IMR-90 (cell line): ENCODE results near the gene KDR. TPM values are rescaled to one million over a fixed set of nuclear protein-coding genes. Genes with fewer than 3 reads are reported as not detected.
A peak's percentile ranks its signal among the peaks of the same experiment; 100 is the strongest.

Experiments used
- ATAC-seq: fragments of 200-7000 bp; cut with Tn5 transposase; 2 replicates; pipeline ENCODE4 v1.9.1; 2020; ENCODE audit warnings: low read depth, mild to moderate bottlenecking, moderate library complexity
- BruUV-seq: library from RNA; stranded (reverse); fragments of 400-500 nt; replicated peaks from 2 replicates; lab custom pipeline; 2021; lab: Mats Ljungman, UMichigan
- CTCF ChIA-PET: fragments of 300-600 bp; formaldehyde crosslinking; extraction: SDS; loops from one replicate; lab custom pipeline; 2021; ENCODE audit warnings: antibody characterized with exemption; lab: Yijun Ruan, JAX
- POLR2A ChIA-PET: fragments of 300-600 bp; sonication (Branson Sonifier 250); formaldehyde crosslinking; loops from one replicate; lab custom pipeline; 2022; ENCODE audit warnings: antibody characterized with exemption; ENCODE audit not compliant: unreplicated experiment; lab: Charles Lee
- DNase-seq: peaks from one replicate; pipeline ENCODE4 v3.0.0; 2013
- H2AFZ ChIP-seq: replicated peaks from 2 replicates; pipeline ENCODE3; 2013; ENCODE audit warnings: low read length, mild to moderate bottlenecking; ENCODE audit not compliant: poor library complexity
- H2AK5ac ChIP-seq: 2 replicates; pipeline ENCODE4 v1.6.1; 2013; ENCODE audit warnings: low read depth, low read length, inconsistent platforms
- H2AK9ac ChIP-seq: replicated peaks from 2 replicates; pipeline ENCODE3; 2013; ENCODE audit warnings: mild to moderate bottlenecking, low read depth, low read length, moderate library complexity; ENCODE audit not compliant: poor library complexity
- H2BK120ac ChIP-seq: 2 replicates; pipeline ENCODE4 v1.6.1; 2013; ENCODE audit warnings: low read depth, low read length, inconsistent platforms
- H2BK15ac ChIP-seq: 3 replicates; pipeline ENCODE4 v1.6.1; 2013; ENCODE audit warnings: low read depth, low read length, inconsistent platforms
- H2BK20ac ChIP-seq: 2 replicates; pipeline ENCODE4 v1.6.1; 2013; ENCODE audit warnings: low read depth, mild to moderate bottlenecking, inconsistent platforms, low read length, moderate library complexity
- H2BK5ac ChIP-seq: 2 replicates; pipeline ENCODE4 v1.6.1; 2013; ENCODE audit warnings: mild to moderate bottlenecking, low read depth, low read length, inconsistent platforms; ENCODE audit not compliant: poor library complexity, severe bottlenecking
- H3K14ac ChIP-seq: replicated peaks from 2 replicates; pipeline ENCODE4 v1.6.1; 2013; ENCODE audit warnings: low read depth, low read length, inconsistent platforms
- H3K18ac ChIP-seq: 2 replicates; pipeline ENCODE4 v1.6.1; 2013; ENCODE audit warnings: low read depth, low read length, control low read depth
- H3K23ac ChIP-seq: 2 replicates; pipeline ENCODE4 v1.6.1; 2013; ENCODE audit warnings: low read depth, low read length, inconsistent platforms
- H3K27ac ChIP-seq: 2 replicates; pipeline ENCODE4 v1.5.1; 2013; ENCODE audit warnings: mild to moderate bottlenecking, control low read depth, low read length; ENCODE audit not compliant: insufficient read depth
- H3K27me3 ChIP-seq: 2 replicates; pipeline ENCODE4 v1.6.1; 2013; ENCODE audit warnings: low read length; ENCODE audit not compliant: control insufficient read depth, insufficient read depth
- H3K36me3 ChIP-seq: 2 replicates; pipeline ENCODE4 v1.6.1; 2013; ENCODE audit warnings: low read length, mixed read lengths; ENCODE audit not compliant: control insufficient read depth, insufficient read depth
- H3K4ac ChIP-seq: 2 replicates; pipeline ENCODE4 v1.6.1; 2013; ENCODE audit warnings: low read depth, low read length, inconsistent platforms
- H3K4me1 ChIP-seq: 2 replicates; pipeline ENCODE4 v1.6.1; 2013; ENCODE audit warnings: low read length, mixed read lengths; ENCODE audit not compliant: control insufficient read depth, insufficient read depth
- H3K4me2 ChIP-seq: 2 replicates; pipeline ENCODE4 v1.6.1; 2013; ENCODE audit warnings: low read depth, mild to moderate bottlenecking, control low read depth, low read length, moderate library complexity
- H3K4me3 ChIP-seq: 2 replicates; pipeline ENCODE4 v1.5.1; 2013; ENCODE audit warnings: low read depth, mild to moderate bottlenecking, control low read depth, low read length, moderate library complexity; ENCODE audit not compliant: insufficient read depth
- H3K56ac ChIP-seq: 2 replicates; pipeline ENCODE4 v1.6.1; 2013; ENCODE audit warnings: low read length, inconsistent platforms; ENCODE audit not compliant: insufficient read depth; ENCODE audit errors: extremely low read depth
- H3K79me1 ChIP-seq, 2 experiments: 2 replicates each; pipeline ENCODE4 v1.6.1; 2013; ENCODE audit warnings: low read length in 2 of 2, inconsistent platforms in 1 of 2, low read depth in 1 of 2
- H3K9ac ChIP-seq: 2 replicates; pipeline ENCODE4 v1.6.1; 2013; ENCODE audit warnings: low read depth, low read length, control low read depth
- H3K9me1 ChIP-seq: 2 replicates; pipeline ENCODE4 v1.6.1; 2013; ENCODE audit warnings: low read length, inconsistent platforms; ENCODE audit not compliant: insufficient read depth
- H3K9me3 ChIP-seq: 2 replicates; pipeline ENCODE4 v1.6.1; 2013; ENCODE audit warnings: low read length; ENCODE audit not compliant: control insufficient read depth, insufficient read depth
- H4K20me1 ChIP-seq: 2 replicates; pipeline ENCODE4 v1.6.1; 2013; ENCODE audit warnings: low read length, inconsistent platforms; ENCODE audit not compliant: insufficient read depth
- H4K5ac ChIP-seq: 2 replicates; pipeline ENCODE4 v1.6.1; 2013; ENCODE audit warnings: mild to moderate bottlenecking, low read depth, low read length, control low read depth
- H4K8ac ChIP-seq, 2 experiments: 2 replicates each; pipeline ENCODE4 v1.6.1; 2013; ENCODE audit warnings: low read depth in 2 of 2, low read length in 2 of 2, control low read depth in 1 of 2, inconsistent platforms in 1 of 2
- H4K91ac ChIP-seq: 2 replicates; pipeline ENCODE4 v1.6.1; 2013; ENCODE audit warnings: low read depth, low read length, inconsistent platforms; ENCODE audit not compliant: insufficient read depth
- FOS ChIP-seq: fragments of 150-350 bp; IDR thresholded peaks from 2 replicates; pipeline ENCODE4 v1.6.1; 2016; ENCODE audit warnings: low read depth, low read length
- MAFK ChIP-seq: IDR thresholded peaks from 2 replicates; pipeline ENCODE4 v1.6.1; 2012; ENCODE audit warnings: low read depth, low read length, improper control_type of control experiment
- MAZ ChIP-seq: IDR thresholded peaks from 2 replicates; pipeline ENCODE4 v1.6.1; 2012; ENCODE audit warnings: low read depth, mild to moderate bottlenecking, low read length, improper control_type of control experiment, moderate library complexity, borderline replicate concordance
- WGBS, 2 experiments: methylation state at CpG; one replicate each; pipeline versions ENCODE4 v1.1.5 to v1.1.7; 2013; ENCODE audit warnings: missing lambda C conversion rate in 2 of 2; ENCODE audit not compliant: insufficient read length in 1 of 2; ENCODE audit errors: extremely low coverage in 2 of 2; 5-methylcytosine and 5-hydroxymethylcytosine counted together
- dilution Hi-C: fragments of 300-500 bp; cut with HindIII; formaldehyde crosslinking; loops from one replicate; pipeline ENCODE4 v1.14.3; 2018; ENCODE audit warnings: low sequenced_read_pairs; ENCODE audit not compliant: unreplicated experiment
- in situ Hi-C: fragments of 300-500 bp; cut with MboI; formaldehyde crosslinking; loops from 3 replicates; pipeline ENCODE4 v1.14.3; 2019; ENCODE audit warnings: low sequenced_read_pairs, inconsistent platforms, mixed read lengths
- intact Hi-C: fragments of 100-400 bp; cut with micrococcal nuclease; formaldehyde crosslinking; loops from 2 replicates; pipeline ENCODE4 v1.10.0; 2022
- microRNA-seq, 2 experiments: library from miRNA; stranded (forward) in 1 of 2; unstranded in 1 of 2; fragments of 10-50 nt in 1 of 2; fragments of <30 nt in 1 of 2; gene quantifications in 1 of 2; microRNA quantifications in 1 of 2; one replicate each; pipeline versions ENCODE3 to v1.1.0; 2013 to 2020; ENCODE audit not compliant: insufficient read depth in 1 of 2, insufficient read length in 1 of 2, unreplicated experiment in 1 of 2
- polyA plus RNA-seq, 3 experiments: library from polyadenylated mRNA; depleted of rRNA; stranded (reverse); fragments of >200 nt; gene quantifications; 2 replicates each; pipeline ENCODE4 v1.2.3, GENCODE V29; 2012; ENCODE audit warnings: low replicate concordance in 1 of 3
- small RNA-seq, 5 experiments: library from RNA; depleted of rRNA; stranded (forward); fragments of <200 nt; gene quantifications; one replicate each; pipeline ENCODE3, GENCODE V24; 2012
- total RNA-seq: library from RNA; depleted of rRNA; stranded (reverse); fragments of >200 nt; gene quantifications from 2 replicates; pipeline ENCODE4 v1.2.3, GENCODE V29; 2012; rRNA removed

KDR gene
- total and polyA plus RNA-seq, 2 of the 4 experiments (the other 2 are of a cell fraction) = not detected

DNA sequence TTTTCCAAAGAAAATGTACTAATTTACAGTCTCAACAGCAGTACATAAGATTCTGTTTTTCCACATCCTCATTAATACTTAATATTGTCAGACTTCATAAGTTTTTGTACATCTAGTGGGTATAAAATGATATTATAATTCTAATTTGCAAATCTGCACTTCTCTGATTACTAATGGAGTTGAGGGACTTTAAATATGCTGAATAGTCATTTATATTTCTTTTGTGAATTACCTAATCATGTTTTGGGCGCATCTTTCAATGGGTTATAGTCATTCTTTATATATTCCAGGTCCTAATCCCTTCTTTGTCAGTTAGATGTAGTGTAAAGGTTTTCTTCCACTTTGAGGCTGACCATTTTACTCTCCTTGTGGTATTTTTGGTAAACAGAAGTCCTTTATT lies 96.1 kb downstream of the KDR start:
- no peak overlapping the region for H2BK20ac ChIP-seq
- no peak overlapping the region for H3K56ac ChIP-seq
- in situ Hi-C loops (no loop called here), dilution Hi-C loops (no loop called here), intact Hi-C loops (no loop called here)
- POLR2A ChIA-PET = no interaction called here
- peak; percentile 17; the same call in 1 of the 2 replicates for TF ChIP-seq MAFK
- TF ChIP-seq FOS = no peak
- TF ChIP-seq MAZ = no peak
- no peaks in the 10 kb centered on the region for H3K79me1 ChIP-seq
- no peaks in the 10 kb centered on the region for H3K9me1 ChIP-seq
- no peak overlapping the region for H2BK5ac ChIP-seq
- DNase-seq (no peak), ATAC-seq (no peak)
- no peaks in the 10 kb centered on the region for H3K9me3 ChIP-seq
- H3K9ac ChIP-seq = no peak overlapping the region
- H3K23ac ChIP-seq = no peak overlapping the region
- no peaks in the 10 kb centered on the region for H3K36me3 ChIP-seq
- H4K91ac ChIP-seq = no peak overlapping the region
- H3K4me3 ChIP-seq = no peak overlapping the region
- no peak overlapping the region for H4K5ac ChIP-seq
- no peak overlapping the region for H2BK15ac ChIP-seq
- H4K20me1 ChIP-seq = no peaks in the 10 kb centered on the region
- no TSS peak for BruUV-seq
- no peak overlapping the region for H2BK120ac ChIP-seq
- CTCF ChIA-PET = no interaction called here
- H3K27me3 ChIP-seq = peaks cover 5% of the 10 kb centered on the region; the same call in 1 of the 2 replicates
- H4K8ac ChIP-seq = no peak overlapping the region
- no peak overlapping the region for H3K4me2 ChIP-seq
- no peaks in the 10 kb centered on the region for H3K4me1 ChIP-seq
- no peak overlapping the region for H2AFZ ChIP-seq
- H2AK5ac ChIP-seq = no peak overlapping the region
- H3K14ac ChIP-seq = no peak overlapping the region
- no peak overlapping the region for H3K4ac ChIP-seq
- no peak overlapping the region for H3K27ac ChIP-seq
- WGBS, 2 experiments = no CpG with 5 or more reads among the region's 1 CpG
- H2AK9ac ChIP-seq = no peak overlapping the region
- H3K18ac ChIP-seq = no peak overlapping the region

Small RNA genes lying within 50 kb of the gene (microRNA-seq; reads per million reads assigned to microRNA genes)
- gene RN7SL424P (ENCODE audit: insufficient read depth, insufficient read length) (not detected), gene RNU6-410P (ENCODE audit: insufficient read depth, insufficient read length) (not detected)

Small RNA genes lying within 50 kb of the gene (small RNA-seq; reads per million reads assigned to genes)
- gene RN7SL424P (0 reads per million in 5 experiments), gene RNU6-410P (0 reads per million in 5 experiments)

Other genes with a start within 250 kb of the KDR start
- gene SRD5A3, start 220.6 kb upstream of the KDR start, total RNA-seq = 6.8 and 7.8 TPM in 2 replicates
- 5.6 and 6.4 TPM in 2 replicates for gene SRD5A3, start 220.6 kb upstream of the KDR start, polyA plus RNA-seq (2012; rRNA removed)